Pancreas (tissue), 10 donors: ENCODE results near the gene CSRP1. TPM values are rescaled to one million over a fixed set of nuclear protein-coding genes. Genes with fewer than 3 reads are reported as not detected.

Experiments
- ATAC-seq, 4 donors: fragments of 200-7000 bp; cut with Tn5 transposase; one replicate each; pipeline versions ENCODE4 v1.8.0 to v1.9.1; 2020; ENCODE audit warnings: mild to moderate bottlenecking in 4 of 4, moderate library complexity in 4 of 4
- DNase-seq, 6 donors: peaks; one replicate each; pipeline ENCODE4 v3.0.0-alpha.2; 2020
- FAIRE-seq: peaks from 2 replicates; lab custom pipeline; 2012; peaks lifted over from hg19 to GRCh38; lab: Jason Lieb, UNC
- H3K27ac ChIP-seq, 4 donors: fragments of 200-600 bp; sonication (generic); 1 replicate in 3 of 4; 2 replicates in 1 of 4; pipeline versions ENCODE4 v1.5.0 to v1.8.0; 2020
- H3K27me3 ChIP-seq, 4 donors: fragments of 200-600 bp; one replicate each; pipeline ENCODE4 v1.8.0; 2021
- H3K36me3 ChIP-seq, 3 donors: fragments of 200-600 bp; sonication (generic) in 1 of 3; one replicate each; pipeline versions ENCODE4 v1.5.0 to v1.8.0; 2020 to 2021
- H3K4me1 ChIP-seq, 3 donors: fragments of 200-600 bp; one replicate each; pipeline ENCODE4 v1.8.0; 2021
- H3K4me3 ChIP-seq, 4 donors: fragments of 200-600 bp; sonication (generic) in 2 of 4; one replicate each; pipeline versions ENCODE4 v1.5.0 to v1.8.0; 2020 to 2021
- H3K9me3 ChIP-seq, 4 donors: fragments of 200-600 bp; one replicate each; pipeline ENCODE4 v1.8.0; 2021
- WGBS, 2 donors: extraction: QIAGEN DNeasy Blood & Tissue Kit; methylation state at CpG; one replicate each; pipeline ENCODE4 v1.1.7; 2013; 5-methylcytosine and 5-hydroxymethylcytosine counted together
- intact Hi-C, 3 donors: fragments of 100-400 bp; cut with DNase I; formaldehyde crosslinking; loops; one replicate each; pipeline versions ENCODE4 v1.11.1 to v1.14.2; 2022
- polyA plus RNA-seq, 2 donors: library from polyadenylated mRNA; stranded (reverse); fragments of 200-250 nt; gene quantifications; one replicate each; pipeline ENCODE4 v1.2.3, GENCODE V29; 2013
- total RNA-seq, 6 donors: library from RNA; stranded (reverse); fragmentation: NEBNext Ultra II Directional in 4 of 6; extraction: Animal tissue kit (Norgen Biotek cat#: 25700) in 4 of 6; gene quantifications; one replicate each; pipeline versions ENCODE4 v1.2.1 to v1.2.4, GENCODE V29; 2021 to 2023
- TF ChIP-seq, protein P1 (sequence below), 4 donors: fragments of 200-600 bp; sonication (generic) in 3 of 4; IDR thresholded peaks; one replicate each; pipeline versions ENCODE4 v1.5.0 to v1.8.0; 2021; ENCODE audit warnings: antibody characterized with exemption in 4 of 4
- donor health status: healthy with polysubstance abuse.
- donor health status: DM: no; HTN: no; CAD: no; lungs with moderate emphysema.
- donor health status: DM: no; HTN: no; CAD: no.
- donor health status: control.
- donor health status: control.
- donor health status: Bipolar disorder and iron deficiency.
- donor health status: DM: yes; HTN: yes; CAD: no.
- donor health status: DM: no; HTN: no; CAD: no.
- donor health status: DM: no; HTN: no; CAD: no.
- donor health status: DM: yes; HTN: yes; CAD: no.

Gene CSRP1
- total and polyA plus RNA-seq, 8 donors = 49.6 to 103 (median 72.0) TPM

DNA sequence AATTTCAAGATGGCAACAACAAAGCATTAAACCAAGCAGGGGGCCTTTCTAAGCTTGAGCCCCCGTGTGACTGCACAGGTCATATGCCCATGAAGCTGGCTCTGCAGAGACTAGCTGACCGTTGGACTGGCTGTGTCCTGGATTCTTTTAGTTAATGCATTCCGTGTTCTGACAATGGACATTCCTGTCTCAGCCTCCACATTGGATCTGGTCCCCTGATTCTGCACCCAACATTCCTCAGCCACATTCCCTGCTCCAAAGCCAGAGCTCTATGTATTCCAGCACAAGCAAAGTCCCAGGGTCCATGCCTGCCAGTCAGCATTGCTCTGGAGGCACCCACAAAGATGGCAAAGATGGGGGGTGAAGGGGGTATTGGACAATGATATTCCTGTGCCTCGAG is 26.9 kb upstream of the CSRP1 start:
- Histone ChIP-seq H3K27me3 (no peaks in the 10 kb centered on the region), H3K36me3 (no peaks in the 10 kb centered on the region), H3K4me3 (no peak overlapping the region), H3K27ac (no peak overlapping the region), H3K4me1 (peaks cover 5 to 16% (median 8%) of the 10 kb centered on the region in 3 donors), H3K9me3 (no peaks in the 10 kb centered on the region)
- FAIRE-seq = no peak
- intact Hi-C loops = no loop called here
- TF ChIP-seq, protein P1, sequence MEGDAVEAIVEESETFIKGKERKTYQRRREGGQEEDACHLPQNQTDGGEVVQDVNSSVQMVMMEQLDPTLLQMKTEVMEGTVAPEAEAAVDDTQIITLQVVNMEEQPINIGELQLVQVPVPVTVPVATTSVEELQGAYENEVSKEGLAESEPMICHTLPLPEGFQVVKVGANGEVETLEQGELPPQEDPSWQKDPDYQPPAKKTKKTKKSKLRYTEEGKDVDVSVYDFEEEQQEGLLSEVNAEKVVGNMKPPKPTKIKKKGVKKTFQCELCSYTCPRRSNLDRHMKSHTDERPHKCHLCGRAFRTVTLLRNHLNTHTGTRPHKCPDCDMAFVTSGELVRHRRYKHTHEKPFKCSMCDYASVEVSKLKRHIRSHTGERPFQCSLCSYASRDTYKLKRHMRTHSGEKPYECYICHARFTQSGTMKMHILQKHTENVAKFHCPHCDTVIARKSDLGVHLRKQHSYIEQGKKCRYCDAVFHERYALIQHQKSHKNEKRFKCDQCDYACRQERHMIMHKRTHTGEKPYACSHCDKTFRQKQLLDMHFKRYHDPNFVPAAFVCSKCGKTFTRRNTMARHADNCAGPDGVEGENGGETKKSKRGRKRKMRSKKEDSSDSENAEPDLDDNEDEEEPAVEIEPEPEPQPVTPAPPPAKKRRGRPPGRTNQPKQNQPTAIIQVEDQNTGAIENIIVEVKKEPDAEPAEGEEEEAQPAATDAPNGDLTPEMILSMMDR (IDR thresholded peaks at IDR 0.05) = no peak
- no peak for DNase-seq
- WGBS, 2 donors = 78 to 81% methylated on average over 4 of the region's 4 CpGs
- ATAC-seq = no peak

DNA sequence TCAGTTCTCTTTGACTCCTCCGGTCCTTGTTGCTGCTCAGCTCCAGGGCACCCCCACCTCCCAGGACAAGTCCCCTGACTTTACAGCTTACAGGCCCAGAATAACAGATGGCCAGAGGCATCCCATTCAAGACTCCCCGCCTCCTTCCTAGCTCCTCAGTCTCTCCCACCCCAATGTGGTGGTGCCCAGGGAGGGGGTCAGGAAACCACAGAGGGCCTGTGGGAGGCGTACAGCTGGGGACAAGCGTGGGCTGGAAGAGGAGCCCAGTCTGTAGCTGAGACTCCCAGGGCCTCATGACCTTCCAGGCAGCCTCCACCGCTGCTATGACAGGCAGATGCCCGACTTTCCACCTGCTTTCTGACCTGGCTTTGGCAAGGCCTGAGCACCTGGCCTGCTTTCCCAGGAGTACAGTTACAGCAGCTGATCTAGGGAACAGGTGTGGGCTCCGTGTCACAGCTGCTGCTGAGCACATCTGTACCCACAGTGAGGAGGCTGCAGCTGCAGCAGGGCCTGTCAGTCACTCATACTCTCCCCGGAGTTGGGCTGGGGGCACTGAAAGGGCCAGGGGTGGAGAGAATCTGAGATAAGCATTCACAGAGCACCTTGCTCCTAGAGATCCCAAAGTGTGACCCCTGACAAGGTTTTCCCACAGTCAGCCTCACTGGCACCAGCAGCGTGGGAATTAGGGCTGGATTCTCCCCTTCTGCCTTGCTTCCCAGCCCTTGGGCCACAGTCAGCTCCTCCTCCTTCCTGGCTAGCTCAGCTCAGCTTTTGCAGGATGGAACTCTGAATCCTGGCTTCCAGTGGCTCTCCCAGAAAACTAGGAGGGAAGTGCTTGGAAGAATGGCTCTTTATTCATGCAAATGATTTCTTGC is 24.9 kb upstream of the CSRP1 start:
- intact Hi-C loops = no loop called here
- H3K36me3 ChIP-seq = no peaks in the 10 kb centered on the region
- ATAC-seq (peak; percentile 78 to 92 (median 88)), FAIRE-seq (no peak), DNase-seq (peak; percentile 73 to 92 (median 87))
- TF ChIP-seq, protein P1 (IDR thresholded peaks at IDR 0.05) = no peak
- H3K27me3 ChIP-seq = no peaks in the 10 kb centered on the region
- H3K27ac ChIP-seq = peak overlapping the region in 3 of 4 donors; percentile 4 to 57 (median 22)
- H3K9me3 ChIP-seq = no peaks in the 10 kb centered on the region
- peaks cover 5 to 16% (median 8%) of the 10 kb centered on the region in 3 donors for H3K4me1 ChIP-seq
- 37 to 48% methylated on average over 9 of the region's 9 CpGs for WGBS, 2 donors
- H3K4me3 ChIP-seq = no peak overlapping the region

DNA sequence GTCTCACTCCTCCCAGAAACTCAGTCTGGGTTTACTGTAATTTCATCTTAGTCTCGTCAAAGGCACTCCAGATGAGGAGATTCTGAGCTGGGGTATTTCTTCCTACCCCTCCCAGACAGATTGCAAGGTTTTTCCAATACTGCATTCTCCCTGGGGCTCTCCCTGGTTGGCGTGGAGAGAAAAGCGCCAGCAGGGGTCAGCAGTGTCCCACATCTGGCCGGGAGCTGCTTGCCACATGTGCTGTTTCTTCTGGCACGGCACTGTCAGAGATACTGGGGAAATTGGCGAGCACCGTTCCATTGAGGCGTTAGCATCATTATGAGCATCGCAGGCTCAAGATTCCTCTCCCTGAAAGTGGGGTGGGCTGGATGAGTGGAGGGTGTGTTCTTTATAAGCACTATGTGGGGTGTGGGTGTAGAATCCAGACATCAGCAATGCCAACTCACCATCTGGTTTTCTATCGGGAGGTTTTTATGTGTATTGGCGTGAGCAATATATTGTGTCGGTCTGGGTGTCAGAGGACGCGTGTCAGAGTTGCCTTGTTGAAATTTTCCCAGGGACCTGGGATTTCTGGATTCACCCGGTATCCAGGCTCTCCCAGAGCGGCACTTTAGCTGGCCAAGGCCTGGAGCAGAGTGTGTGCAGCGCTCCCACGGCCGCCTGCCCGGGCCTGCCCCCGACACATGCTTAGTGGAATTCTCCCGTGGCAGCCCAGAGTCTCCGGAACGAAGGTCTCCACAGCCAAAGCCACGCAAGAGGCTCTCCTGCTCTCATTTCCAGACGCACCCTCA is 24.0 kb upstream of the CSRP1 start:
- TF ChIP-seq, protein P1 (IDR thresholded peaks at IDR 0.05) = peak; percentile 38 to 62 (median 45)
- intact Hi-C loops = no loop called here
- Histone ChIP-seq H3K36me3 (no peaks in the 10 kb centered on the region), H3K4me3 (no peak overlapping the region), H3K27me3 (no peaks in the 10 kb centered on the region), H3K4me1 (peaks cover 5 to 16% (median 8%) of the 10 kb centered on the region in 3 donors), H3K9me3 (no peaks in the 10 kb centered on the region), H3K27ac (peak overlapping the region in 3 of 4 donors; percentile 4 to 57 (median 22))
- FAIRE-seq (no peak), DNase-seq (peak in 5 of 6 donors; percentile 55 to 82 (median 69)), ATAC-seq (peak; percentile 66 to 90 (median 80))
- WGBS, 2 donors = 48% methylated on average over 26 of the region's 26 CpGs

DNA sequence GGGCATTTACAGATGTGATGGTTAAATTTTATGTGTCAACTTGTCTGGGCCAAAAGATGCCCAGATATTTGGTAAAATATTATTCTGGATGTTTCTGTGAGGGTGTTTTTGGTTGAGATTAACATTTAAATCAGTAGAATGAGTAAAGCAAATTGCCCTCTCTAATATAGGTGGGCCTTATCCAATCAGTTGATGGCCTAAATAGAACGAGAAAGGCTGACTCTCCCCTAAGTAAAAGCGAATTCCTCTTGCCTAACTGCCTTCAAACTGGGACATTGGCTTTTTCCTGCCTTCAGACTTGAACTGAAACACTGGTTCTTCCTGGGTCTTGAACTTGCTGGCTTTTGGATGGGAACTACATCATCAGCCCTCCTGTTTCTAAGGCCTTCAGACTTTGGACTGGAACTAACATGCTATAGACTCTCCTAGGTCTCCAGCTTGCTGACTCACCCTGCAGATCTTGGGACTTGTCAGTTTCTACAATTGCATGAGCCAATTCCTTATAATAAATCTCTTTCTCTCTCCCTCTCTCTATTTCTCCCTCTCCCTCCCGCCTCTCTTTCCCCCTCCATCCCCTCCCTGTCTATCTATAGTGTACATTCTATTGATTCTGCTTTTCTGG is 21.8 kb upstream of the CSRP1 start:
- H3K27me3 ChIP-seq = no peaks in the 10 kb centered on the region
- FAIRE-seq (no peak), ATAC-seq (no peak), DNase-seq (peak in 1 of 6 donors; percentile 5)
- no peak overlapping the region for H3K27ac ChIP-seq
- H3K4me3 ChIP-seq = no peak overlapping the region
- peaks cover 5 to 16% (median 8%) of the 10 kb centered on the region in 3 donors for H3K4me1 ChIP-seq
- H3K36me3 ChIP-seq = no peaks in the 10 kb centered on the region
- 89 to 91% methylated on average over 3 of the region's 3 CpGs for WGBS, 2 donors
- H3K9me3 ChIP-seq = no peaks in the 10 kb centered on the region
- TF ChIP-seq, protein P1 (IDR thresholded peaks at IDR 0.05) = no peak
- intact Hi-C loops = no loop called here
